Measurements from ENCODE around the gene FAM107B. TPM values are rescaled to one million over a fixed set of nuclear protein-coding genes. Genes with fewer than 3 reads are reported as not detected.

FAM107B gene
- total and polyA plus RNA-seq, 2 of the 8 experiments (the other 6 are each of a cell fraction or from before 2014, with no cell fraction given), result 7.5 to 28.1 TPM

GRCh38 chr10:14534152-14534551 is 240.5 kb downstream of the FAM107B start (continued):
- TF ChIP-seq CTCF (IDR thresholded peaks at IDR 0.05; ENCODE audit: control extremely low read depth in 1 of 3, insufficient read depth in 1 of 3, low read depth in 1 of 3, low read length in 3 of 3) (no peak), CBX5 (IDR thresholded peaks at IDR 0.05; ENCODE audit: low read depth, low read length) (no peak), EZH2 (IDR thresholded peaks at IDR 0.05; ENCODE audit: low read depth, low read length, severe bottlenecking) (no peak), BCL11A (IDR thresholded peaks at IDR 0.05; ENCODE audit: low read depth in 2 of 2, low read length in 2 of 2) (no peak), KDM1A (IDR thresholded peaks at IDR 0.05; ENCODE audit: borderline replicate concordance, low read length) (no peak)

All from H1 (cell line).